Measurements from ENCODE around the gene NDST4. TPM values are rescaled to one million over a fixed set of nuclear protein-coding genes. Genes with fewer than 3 reads are reported as not detected.

NDST4 gene
- total RNA-seq, 1 experiment from 2014 or later, result 0.13 TPM

DNA sequence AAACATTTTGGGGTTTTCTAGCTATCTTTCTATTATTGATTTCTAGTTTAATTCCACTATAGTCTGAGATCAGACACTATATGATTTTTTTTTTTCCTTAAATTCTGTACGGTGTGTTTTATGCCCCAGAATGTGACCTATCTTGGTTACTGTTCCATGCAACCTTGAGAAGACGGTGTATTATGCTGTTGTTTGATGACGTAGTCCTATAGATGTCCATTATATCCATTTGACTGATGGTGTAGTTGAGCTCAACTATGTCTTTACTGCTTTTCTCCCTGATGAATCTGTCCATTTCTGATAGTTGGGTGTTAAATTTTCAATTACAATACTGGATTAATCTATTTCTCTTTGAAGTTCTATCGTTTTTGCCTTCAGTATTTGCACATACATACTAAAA lies 212.5 kb downstream of the NDST4 start:
- H3K36me3 ChIP-seq (ENCODE audit: control insufficient read depth, insufficient read depth, low read length), result no peaks in the 10 kb centered on the region
- TF ChIP-seq, protein P1, sequence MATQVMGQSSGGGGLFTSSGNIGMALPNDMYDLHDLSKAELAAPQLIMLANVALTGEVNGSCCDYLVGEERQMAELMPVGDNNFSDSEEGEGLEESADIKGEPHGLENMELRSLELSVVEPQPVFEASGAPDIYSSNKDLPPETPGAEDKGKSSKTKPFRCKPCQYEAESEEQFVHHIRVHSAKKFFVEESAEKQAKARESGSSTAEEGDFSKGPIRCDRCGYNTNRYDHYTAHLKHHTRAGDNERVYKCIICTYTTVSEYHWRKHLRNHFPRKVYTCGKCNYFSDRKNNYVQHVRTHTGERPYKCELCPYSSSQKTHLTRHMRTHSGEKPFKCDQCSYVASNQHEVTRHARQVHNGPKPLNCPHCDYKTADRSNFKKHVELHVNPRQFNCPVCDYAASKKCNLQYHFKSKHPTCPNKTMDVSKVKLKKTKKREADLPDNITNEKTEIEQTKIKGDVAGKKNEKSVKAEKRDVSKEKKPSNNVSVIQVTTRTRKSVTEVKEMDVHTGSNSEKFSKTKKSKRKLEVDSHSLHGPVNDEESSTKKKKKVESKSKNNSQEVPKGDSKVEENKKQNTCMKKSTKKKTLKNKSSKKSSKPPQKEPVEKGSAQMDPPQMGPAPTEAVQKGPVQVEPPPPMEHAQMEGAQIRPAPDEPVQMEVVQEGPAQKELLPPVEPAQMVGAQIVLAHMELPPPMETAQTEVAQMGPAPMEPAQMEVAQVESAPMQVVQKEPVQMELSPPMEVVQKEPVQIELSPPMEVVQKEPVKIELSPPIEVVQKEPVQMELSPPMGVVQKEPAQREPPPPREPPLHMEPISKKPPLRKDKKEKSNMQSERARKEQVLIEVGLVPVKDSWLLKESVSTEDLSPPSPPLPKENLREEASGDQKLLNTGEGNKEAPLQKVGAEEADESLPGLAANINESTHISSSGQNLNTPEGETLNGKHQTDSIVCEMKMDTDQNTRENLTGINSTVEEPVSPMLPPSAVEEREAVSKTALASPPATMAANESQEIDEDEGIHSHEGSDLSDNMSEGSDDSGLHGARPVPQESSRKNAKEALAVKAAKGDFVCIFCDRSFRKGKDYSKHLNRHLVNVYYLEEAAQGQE (IDR thresholded peaks at IDR 0.05; ENCODE audit: insufficient read depth in 1 of 2, low read depth in 2 of 2, low read length in 1 of 2), result no peak
- TF ChIP-seq SIN3A (IDR thresholded peaks at IDR 0.05; ENCODE audit: borderline replicate concordance, insufficient read depth, low read depth, low read length), result no peak
- TF ChIP-seq TCF7L2 (IDR thresholded peaks at IDR 0.05; ENCODE audit: low read depth, low read length), result no peak
- TF ChIP-seq, protein P2, sequence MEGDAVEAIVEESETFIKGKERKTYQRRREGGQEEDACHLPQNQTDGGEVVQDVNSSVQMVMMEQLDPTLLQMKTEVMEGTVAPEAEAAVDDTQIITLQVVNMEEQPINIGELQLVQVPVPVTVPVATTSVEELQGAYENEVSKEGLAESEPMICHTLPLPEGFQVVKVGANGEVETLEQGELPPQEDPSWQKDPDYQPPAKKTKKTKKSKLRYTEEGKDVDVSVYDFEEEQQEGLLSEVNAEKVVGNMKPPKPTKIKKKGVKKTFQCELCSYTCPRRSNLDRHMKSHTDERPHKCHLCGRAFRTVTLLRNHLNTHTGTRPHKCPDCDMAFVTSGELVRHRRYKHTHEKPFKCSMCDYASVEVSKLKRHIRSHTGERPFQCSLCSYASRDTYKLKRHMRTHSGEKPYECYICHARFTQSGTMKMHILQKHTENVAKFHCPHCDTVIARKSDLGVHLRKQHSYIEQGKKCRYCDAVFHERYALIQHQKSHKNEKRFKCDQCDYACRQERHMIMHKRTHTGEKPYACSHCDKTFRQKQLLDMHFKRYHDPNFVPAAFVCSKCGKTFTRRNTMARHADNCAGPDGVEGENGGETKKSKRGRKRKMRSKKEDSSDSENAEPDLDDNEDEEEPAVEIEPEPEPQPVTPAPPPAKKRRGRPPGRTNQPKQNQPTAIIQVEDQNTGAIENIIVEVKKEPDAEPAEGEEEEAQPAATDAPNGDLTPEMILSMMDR (IDR thresholded peaks at IDR 0.05), result no peak
- no peak for TF ChIP-seq POLR2AphosphoS5 (IDR thresholded peaks at IDR 0.05; ENCODE audit: low read depth, low read length)
- H3K27me3 ChIP-seq (ENCODE audit: control insufficient read depth, insufficient read depth, low read length), result no peaks in the 10 kb centered on the region
- DNase-seq (ENCODE audit: low read depth, low spot score), result no peak
- H3K27ac ChIP-seq (ENCODE audit: low read length), result no peak overlapping the region
- in situ Hi-C loops (cut with HindIII; ENCODE audit: low pct_unique_long_range_greater_than_20kb, low sequenced_read_pairs), result no loop called here
- BruUV-seq (replicated peaks), result no TSS peak
- no peak overlapping the region for H3K4me3 ChIP-seq (ENCODE audit: low read depth in 2 of 2, low read length in 2 of 2)
- intact Hi-C loops (cut with micrococcal nuclease; ENCODE audit: unreplicated experiment), result no loop called here
- H3K4me1 ChIP-seq (ENCODE audit: control insufficient read depth, insufficient read depth, low read length), result no peaks in the 10 kb centered on the region
- POLR2A ChIA-PET, result no interaction called here
- ATAC-seq, result no peak
- CTCF ChIA-PET, result no interaction called here
- H3K9me3 ChIP-seq (ENCODE audit: control insufficient read depth, insufficient read depth, low read depth, low read length), result no peaks in the 10 kb centered on the region

DNA sequence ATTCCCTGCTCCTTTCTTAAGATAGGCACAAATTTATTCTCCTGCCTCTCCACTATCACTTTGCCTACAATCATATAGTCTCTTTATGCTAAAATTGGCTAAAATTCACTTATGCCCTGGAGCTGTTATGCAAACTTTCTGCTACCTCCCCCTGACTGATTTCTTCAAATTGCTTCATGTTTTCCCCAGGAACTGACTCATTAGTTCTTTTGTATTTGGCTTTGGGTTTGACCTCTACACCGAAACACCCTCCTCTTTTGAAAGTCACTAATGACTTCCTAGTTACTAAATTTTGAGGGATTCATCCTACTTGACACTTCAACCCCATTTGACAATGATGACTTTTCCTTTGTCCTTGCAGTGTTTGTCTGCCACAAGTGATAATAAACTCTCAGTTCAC lies 222.6 kb downstream of the NDST4 start:
- TF ChIP-seq, protein P1 (IDR thresholded peaks at IDR 0.05; ENCODE audit: insufficient read depth in 1 of 2, low read depth in 2 of 2, low read length in 1 of 2), result no peak
- TF ChIP-seq TCF7L2 (IDR thresholded peaks at IDR 0.05; ENCODE audit: low read depth, low read length) (no peak), SIN3A (IDR thresholded peaks at IDR 0.05; ENCODE audit: borderline replicate concordance, insufficient read depth, low read depth, low read length) (no peak), POLR2AphosphoS5 (IDR thresholded peaks at IDR 0.05; ENCODE audit: low read depth, low read length) (no peak)
- TF ChIP-seq, protein P2 (IDR thresholded peaks at IDR 0.05), result no peak
- intact Hi-C loops (cut with micrococcal nuclease; ENCODE audit: unreplicated experiment) (no loop called here), in situ Hi-C loops (cut with HindIII; ENCODE audit: low pct_unique_long_range_greater_than_20kb, low sequenced_read_pairs) (no loop called here)
- no peak for DNase-seq (ENCODE audit: low read depth, low spot score)
- Histone ChIP-seq H3K27me3 (ENCODE audit: control insufficient read depth, insufficient read depth, low read length) (no peaks in the 10 kb centered on the region), H3K4me1 (ENCODE audit: control insufficient read depth, insufficient read depth, low read length) (no peaks in the 10 kb centered on the region), H3K36me3 (ENCODE audit: control insufficient read depth, insufficient read depth, low read length) (no peaks in the 10 kb centered on the region), H3K4me3 (ENCODE audit: low read depth in 2 of 2, low read length in 2 of 2) (no peak overlapping the region), H3K27ac (ENCODE audit: low read length) (no peak overlapping the region), H3K9me3 (ENCODE audit: control insufficient read depth, insufficient read depth, low read depth, low read length) (no peaks in the 10 kb centered on the region)
- ChIA-PET CTCF (no interaction called here), POLR2A (no interaction called here)
- ATAC-seq, result no peak
- no TSS peak for BruUV-seq (replicated peaks)
